HepG2 (cell line): ENCODE results near the gene AGGF1.

Experiments
- SMC3 ChIP-seq: IDR thresholded peaks from 2 replicates; pipeline ENCODE4 v1.6.1; 2011; ENCODE audit warnings: low read length, improper control_type of control experiment
- ZFY ChIP-seq: sonication (generic); formaldehyde crosslinking; IDR thresholded peaks from 2 replicates; pipeline ENCODE4 v1.4.0; 2020; ENCODE audit warnings: missing genetic modification reagents
- ZNF564 ChIP-seq: sonication (generic); formaldehyde crosslinking; IDR thresholded peaks from 2 replicates; pipeline ENCODE4 v1.8.1; 2023; ENCODE audit warnings: mild to moderate bottlenecking, missing genetic modification reagents

GRCh38 chr5:77064040-77064439, 33.8 kb downstream of the AGGF1 start:
- TF ChIP-seq SMC3 (no peak), ZNF564 (no peak), ZFY (no peak)
